Uterus (tissue), 2 donors: ENCODE results near the gene ZMYND10.

ENCODE experiments used
- POLR2A ChIP-seq, 2 donors: fragments of 450-650 bp; IDR thresholded peaks; one replicate each; pipeline ENCODE4 v1.6.1; 2016; ENCODE audit warnings: antibody characterized with exemption in 2 of 2, mild to moderate bottlenecking in 1 of 2, moderate library complexity in 1 of 2
- TF ChIP-seq, protein P1 (sequence below), 4 experiments: fragments of 200-600 bp in 2 of 4; fragments of 450-650 bp in 2 of 4; sonication (generic) in 2 of 4; IDR thresholded peaks; one replicate each; pipeline ENCODE4 v1.5.1; 2016 to 2019; ENCODE audit warnings: antibody characterized with exemption in 4 of 4, mild to moderate bottlenecking in 2 of 4, moderate library complexity in 1 of 4

DNA sequence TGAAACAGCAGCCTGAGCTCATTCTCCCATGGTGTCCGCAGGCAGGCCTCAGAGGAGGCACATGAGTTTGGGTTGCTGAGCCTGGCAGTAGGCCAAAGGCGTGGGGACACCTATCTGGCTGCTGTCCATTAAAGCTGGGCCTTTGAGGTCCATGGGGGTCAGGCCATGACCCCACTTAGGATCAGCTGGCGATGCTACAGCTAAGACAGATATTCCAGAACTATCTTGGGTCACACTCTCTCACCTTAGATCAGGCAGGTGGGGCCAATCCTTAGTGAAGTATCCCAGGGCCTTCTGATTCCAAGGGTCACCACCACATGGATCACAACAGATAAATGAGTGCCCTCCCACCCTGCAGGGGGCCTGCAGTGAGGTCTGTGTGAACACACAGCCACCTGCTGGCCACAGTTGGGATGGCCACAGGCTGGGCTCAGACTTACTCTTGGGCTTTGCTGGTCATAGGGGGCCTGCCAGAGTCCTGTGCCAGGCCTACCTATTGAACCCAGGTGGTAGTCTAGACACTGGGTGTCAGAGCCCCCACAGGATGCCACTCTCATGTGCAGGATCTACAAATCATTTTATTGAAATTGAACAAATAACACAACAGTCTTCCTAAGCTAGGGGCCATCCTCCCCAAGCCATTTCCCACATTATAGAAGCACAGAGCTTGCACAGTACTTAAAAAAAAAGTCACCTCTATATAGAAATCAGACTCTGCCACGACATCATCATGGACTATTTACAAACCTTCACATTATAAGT, 21.0 kb downstream of the ZMYND10 start:
- TF ChIP-seq, protein P1, sequence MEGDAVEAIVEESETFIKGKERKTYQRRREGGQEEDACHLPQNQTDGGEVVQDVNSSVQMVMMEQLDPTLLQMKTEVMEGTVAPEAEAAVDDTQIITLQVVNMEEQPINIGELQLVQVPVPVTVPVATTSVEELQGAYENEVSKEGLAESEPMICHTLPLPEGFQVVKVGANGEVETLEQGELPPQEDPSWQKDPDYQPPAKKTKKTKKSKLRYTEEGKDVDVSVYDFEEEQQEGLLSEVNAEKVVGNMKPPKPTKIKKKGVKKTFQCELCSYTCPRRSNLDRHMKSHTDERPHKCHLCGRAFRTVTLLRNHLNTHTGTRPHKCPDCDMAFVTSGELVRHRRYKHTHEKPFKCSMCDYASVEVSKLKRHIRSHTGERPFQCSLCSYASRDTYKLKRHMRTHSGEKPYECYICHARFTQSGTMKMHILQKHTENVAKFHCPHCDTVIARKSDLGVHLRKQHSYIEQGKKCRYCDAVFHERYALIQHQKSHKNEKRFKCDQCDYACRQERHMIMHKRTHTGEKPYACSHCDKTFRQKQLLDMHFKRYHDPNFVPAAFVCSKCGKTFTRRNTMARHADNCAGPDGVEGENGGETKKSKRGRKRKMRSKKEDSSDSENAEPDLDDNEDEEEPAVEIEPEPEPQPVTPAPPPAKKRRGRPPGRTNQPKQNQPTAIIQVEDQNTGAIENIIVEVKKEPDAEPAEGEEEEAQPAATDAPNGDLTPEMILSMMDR (IDR thresholded peaks at IDR 0.05): peak; percentile 71 to 86 (median 75)
- TF ChIP-seq POLR2A (IDR thresholded peaks at IDR 0.05): no peak
